Measurements from ENCODE around the gene ACO2. TPM values are rescaled to one million over a fixed set of nuclear protein-coding genes. Genes with fewer than 3 reads are reported as not detected.
A peak's percentile ranks its signal among the peaks of the same experiment; 100 is the strongest.

Gene ACO2
- total RNA-seq, 2 donors from 2014 or later = 100 to 177 TPM

DNA sequence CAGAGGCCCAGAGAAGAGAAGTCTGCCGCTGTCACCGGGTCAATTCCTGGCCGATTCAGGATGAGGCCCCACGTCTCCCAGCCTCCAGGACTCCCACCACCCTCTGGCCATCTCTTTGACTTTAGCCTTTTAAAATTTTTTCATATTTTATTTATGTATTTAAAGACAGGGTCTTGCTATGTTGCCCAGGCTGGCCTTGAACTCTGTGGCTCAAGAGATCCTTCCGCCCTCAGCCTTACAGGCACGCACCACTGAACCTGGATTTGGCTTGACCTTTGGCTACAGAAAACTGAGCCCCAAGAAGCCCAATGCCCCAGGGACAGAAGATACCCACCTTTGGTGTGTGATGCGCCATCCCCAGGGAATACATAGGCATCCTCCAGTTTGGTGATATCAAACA is 71.4 kb downstream of the ACO2 start:
- Histone ChIP-seq H3K4me1 (replicated peaks) (peaks cover 7% of the 10 kb centered on the region), H3K27ac (no peak overlapping the region), H3K36me3 (no peaks in the 10 kb centered on the region), H3K27me3 (replicated peaks; ENCODE audit: insufficient read depth) (no peaks in the 10 kb centered on the region), H3K9me3 (no peaks in the 10 kb centered on the region), H3K4me3 (no peak overlapping the region)
- intact Hi-C loops (cut with DNase I) = loop anchor here (5.0 kb wide), 1 partner anchor 57 kb away; no protein-coding TSS in a partner anchor
- no peak for DNase-seq (ENCODE audit: low spot score)
- TF ChIP-seq POLR2A (IDR thresholded peaks at IDR 0.05) (no peak), POLR2AphosphoS5 (IDR thresholded peaks at IDR 0.05) (no peak)
- TF ChIP-seq, protein P1, sequence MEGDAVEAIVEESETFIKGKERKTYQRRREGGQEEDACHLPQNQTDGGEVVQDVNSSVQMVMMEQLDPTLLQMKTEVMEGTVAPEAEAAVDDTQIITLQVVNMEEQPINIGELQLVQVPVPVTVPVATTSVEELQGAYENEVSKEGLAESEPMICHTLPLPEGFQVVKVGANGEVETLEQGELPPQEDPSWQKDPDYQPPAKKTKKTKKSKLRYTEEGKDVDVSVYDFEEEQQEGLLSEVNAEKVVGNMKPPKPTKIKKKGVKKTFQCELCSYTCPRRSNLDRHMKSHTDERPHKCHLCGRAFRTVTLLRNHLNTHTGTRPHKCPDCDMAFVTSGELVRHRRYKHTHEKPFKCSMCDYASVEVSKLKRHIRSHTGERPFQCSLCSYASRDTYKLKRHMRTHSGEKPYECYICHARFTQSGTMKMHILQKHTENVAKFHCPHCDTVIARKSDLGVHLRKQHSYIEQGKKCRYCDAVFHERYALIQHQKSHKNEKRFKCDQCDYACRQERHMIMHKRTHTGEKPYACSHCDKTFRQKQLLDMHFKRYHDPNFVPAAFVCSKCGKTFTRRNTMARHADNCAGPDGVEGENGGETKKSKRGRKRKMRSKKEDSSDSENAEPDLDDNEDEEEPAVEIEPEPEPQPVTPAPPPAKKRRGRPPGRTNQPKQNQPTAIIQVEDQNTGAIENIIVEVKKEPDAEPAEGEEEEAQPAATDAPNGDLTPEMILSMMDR (IDR thresholded peaks at IDR 0.05) = no peak
- 93% methylated on average over 7 of the region's 7 CpGs for WGBS

DNA sequence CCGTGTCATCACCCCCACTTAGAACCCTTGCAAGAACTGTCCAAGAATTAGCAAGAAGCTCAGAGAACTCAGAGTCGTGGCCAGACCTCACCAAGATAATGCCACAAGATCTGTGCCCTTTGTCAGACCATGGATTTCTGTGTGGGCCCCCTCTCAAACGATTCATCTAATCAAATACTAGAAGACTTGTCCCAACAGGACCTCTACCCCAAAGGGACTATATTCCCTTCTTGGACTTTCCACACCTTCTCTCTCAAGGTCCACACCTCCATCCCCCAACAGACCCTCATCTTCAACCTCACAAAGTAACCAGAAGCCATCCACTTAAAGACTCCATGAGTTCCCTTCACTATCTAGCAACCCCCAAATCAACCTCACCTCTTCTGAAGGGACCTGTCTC is 72.6 kb downstream of the ACO2 start:
- intact Hi-C loops (cut with DNase I) = loop anchor here (5.0 kb wide), 1 partner anchor 56 kb away; no protein-coding TSS in a partner anchor
- Histone ChIP-seq H3K27me3 (replicated peaks; ENCODE audit: insufficient read depth) (no peaks in the 10 kb centered on the region), H3K4me1 (replicated peaks) (peaks cover 7% of the 10 kb centered on the region), H3K4me3 (no peak overlapping the region), H3K9me3 (no peaks in the 10 kb centered on the region), H3K27ac (no peak overlapping the region), H3K36me3 (no peaks in the 10 kb centered on the region)
- WGBS = 58% methylated on average over 3 of the region's 3 CpGs
- no peak for TF ChIP-seq POLR2A (IDR thresholded peaks at IDR 0.05)
- TF ChIP-seq POLR2AphosphoS5 (IDR thresholded peaks at IDR 0.05) = no peak
- TF ChIP-seq, protein P1 (IDR thresholded peaks at IDR 0.05) = no peak
- no peak for DNase-seq (ENCODE audit: low spot score)

DNA sequence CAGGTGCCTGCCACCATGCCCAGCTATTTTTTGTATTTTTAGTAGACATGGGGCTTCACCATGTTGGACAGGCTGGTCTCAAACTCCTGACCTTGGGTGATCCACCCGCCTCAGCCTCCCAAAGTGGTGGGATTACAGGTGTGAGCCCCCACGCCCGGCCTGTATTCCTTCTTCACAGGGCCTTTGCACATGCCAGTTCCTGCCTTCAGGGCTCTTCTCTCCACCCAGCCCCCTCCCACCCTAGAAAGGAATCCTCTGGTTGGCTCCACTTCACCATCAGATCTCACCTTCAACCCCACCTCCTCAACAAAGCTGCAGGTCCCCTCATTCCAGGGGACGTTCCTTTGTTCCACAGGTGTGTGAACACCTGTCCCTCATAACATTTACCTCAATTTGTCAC is 73.3 kb downstream of the ACO2 start:
- no peak for DNase-seq (ENCODE audit: low spot score)
- Histone ChIP-seq H3K36me3 (no peaks in the 10 kb centered on the region), H3K9me3 (no peaks in the 10 kb centered on the region), H3K4me3 (no peak overlapping the region), H3K27me3 (replicated peaks; ENCODE audit: insufficient read depth) (no peaks in the 10 kb centered on the region), H3K4me1 (replicated peaks) (peaks cover 7% of the 10 kb centered on the region), H3K27ac (no peak overlapping the region)
- no peak for TF ChIP-seq POLR2A (IDR thresholded peaks at IDR 0.05)
- TF ChIP-seq, protein P1 (IDR thresholded peaks at IDR 0.05) = no peak
- no peak for TF ChIP-seq POLR2AphosphoS5 (IDR thresholded peaks at IDR 0.05)
- intact Hi-C loops (cut with DNase I) = loop anchor here (5.0 kb wide), 1 partner anchor 55 kb away; no protein-coding TSS in a partner anchor
- 95% methylated on average over 4 of the region's 4 CpGs for WGBS

DNA sequence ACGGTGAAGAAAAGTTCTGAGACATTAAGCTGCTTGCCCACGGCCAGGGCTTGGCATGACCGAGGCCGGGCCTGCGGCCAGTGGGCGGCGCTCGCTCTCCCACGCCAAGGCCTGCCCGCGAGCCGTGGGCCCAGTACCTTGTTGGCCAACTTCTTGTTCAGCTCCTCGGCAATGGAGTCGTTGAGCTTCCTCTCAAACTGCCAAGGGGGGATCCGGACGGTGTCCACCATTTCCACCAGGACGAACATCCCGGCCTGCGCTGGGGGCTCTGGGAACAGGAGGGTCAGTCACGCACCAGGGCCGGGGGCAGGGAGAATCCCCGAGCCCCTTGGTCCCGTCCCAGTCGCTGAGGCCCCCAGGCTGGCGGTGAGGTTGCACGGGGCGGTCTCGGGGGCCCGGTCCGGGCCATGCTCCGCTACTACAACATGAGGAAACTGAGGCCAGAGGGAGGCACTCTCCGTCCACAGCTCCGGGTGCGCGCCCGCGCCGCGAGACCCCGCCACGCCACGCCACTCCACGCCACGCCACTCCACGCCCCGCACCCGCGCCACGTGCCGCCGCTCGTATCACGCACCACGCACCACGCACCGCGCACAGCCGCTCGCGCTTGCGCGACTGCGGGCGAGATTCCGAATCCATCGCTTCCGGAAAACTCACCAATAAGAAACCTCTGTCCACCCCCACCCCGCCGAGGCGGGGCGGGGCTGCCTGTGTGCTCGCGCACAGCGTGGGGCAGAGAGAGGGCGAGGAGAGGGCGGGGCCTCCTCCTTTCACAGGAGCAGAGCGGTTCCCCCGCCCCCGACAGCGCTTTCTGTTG is 75.1 kb downstream of the ACO2 start, which contains the start of gene POLR3H:
TSS of gene POLR3H (minus strand) at position 617 of the 817 bp plus-strand sequence. CDS start at position 248, 369 bp downstream.
- peak; percentile 38 for TF ChIP-seq POLR2A (IDR thresholded peaks at IDR 0.05)
- TF ChIP-seq, protein P1 (IDR thresholded peaks at IDR 0.05) = peak; percentile 31 to 77 (median 64)
- peak; percentile 93 for TF ChIP-seq POLR2AphosphoS5 (IDR thresholded peaks at IDR 0.05)
- Histone ChIP-seq H3K9me3 (no peaks in the 10 kb centered on the region), H3K36me3 (no peaks in the 10 kb centered on the region), H3K4me3 (peak within 1 kb of the TSS; percentile 75 to 82), H3K27ac (peak within 1 kb of the TSS; percentile 79 to 80), H3K27me3 (replicated peaks; ENCODE audit: insufficient read depth) (no peaks in the 10 kb centered on the region), H3K4me1 (replicated peaks) (peaks cover 7% of the 10 kb centered on the region)
- intact Hi-C loops (cut with DNase I) = loop anchor here (5.0 kb wide), 1 partner anchor 53 kb away; no protein-coding TSS in a partner anchor
- peak; percentile 97 for DNase-seq (ENCODE audit: low spot score)
- WGBS = 1% methylated on average over 50 of the region's 80 CpGs

Measured in prostate gland (tissue), 2 donors.